GM10847 (cell line): ENCODE results near the gene ARHGAP1.

ENCODE experiments used
- POLR2A ChIP-seq: IDR thresholded peaks from 2 replicates; pipeline ENCODE4 v1.6.1; 2011; ENCODE audit not compliant: insufficient read length; ENCODE audit errors: extremely low read depth

Gene ARHGAP1

GRCh38 chr11:46727952-46728658, 27.7 kb upstream of the ARHGAP1 start:
- TF ChIP-seq POLR2A = no peak

- no peak for TF ChIP-seq POLR2A
These were observed 25.9 kb upstream of the ARHGAP1 start for GRCh38 chr11:46726206-46726862.

- no peak for TF ChIP-seq POLR2A
These were observed 25.2 kb upstream of the ARHGAP1 start for GRCh38 chr11:46725338-46726205.

GRCh38 chr11:46724088-46724487, 23.7 kb upstream of the ARHGAP1 start:
- TF ChIP-seq POLR2A = no peak

GRCh38 chr11:46723359-46723680, 22.9 kb upstream of the ARHGAP1 start:
- no peak for TF ChIP-seq POLR2A

GRCh38 chr11:46722566-46723358, 22.3 kb upstream of the ARHGAP1 start:
- no peak for TF ChIP-seq POLR2A

GRCh38 chr11:46721286-46721685, 20.9 kb upstream of the ARHGAP1 start:
- no peak for TF ChIP-seq POLR2A

GRCh38 chr11:46719543-46720218, 19.3 kb upstream of the ARHGAP1 start:
- no peak for TF ChIP-seq POLR2A

GRCh38 chr11:46719048-46719542, 18.7 kb upstream of the ARHGAP1 start, which contains the start of gene F2:
Gene F2, plus strand, starts transcription at chr11:46719213. Its CDS starts 23 bp downstream, at chr11:46719236.
- TF ChIP-seq POLR2A = no peak

- no peak for TF ChIP-seq POLR2A
These were observed 18.0 kb upstream of the ARHGAP1 start for GRCh38 chr11:46718155-46719019.

GRCh38 chr11:46712874-46713576, 12.6 kb upstream of the ARHGAP1 start:
- TF ChIP-seq POLR2A = no peak

- no peak for TF ChIP-seq POLR2A
These were observed 10.9 kb upstream of the ARHGAP1 start for GRCh38 chr11:46711303-46711702.

GRCh38 chr11:46710821-46711269, 10.4 kb upstream of the ARHGAP1 start:
- TF ChIP-seq POLR2A = no peak
